SK-N-MC (cell line): Measurements from ENCODE around the gene CACNB2.

Source experiments
- EZH2 ChIP-seq: fragments of 200-600 bp; sonication (generic); IDR thresholded peaks from one replicate; pipeline ENCODE4 v1.6.1; 2017; ENCODE audit warnings: antibody characterized with exemption
- FOXP2 ChIP-seq: optimal IDR thresholded peaks from 2 replicates; pipeline ENCODE3; 2011; ENCODE audit warnings: mild to moderate bottlenecking, moderate library complexity; ENCODE audit not compliant: insufficient read depth; ENCODE audit errors: extremely low read length, control extremely low read depth
- POLR2AphosphoS5 ChIP-seq: IDR thresholded peaks from 2 replicates; pipeline ENCODE4 v1.6.1; 2012; ENCODE audit warnings: mild to moderate bottlenecking, low read depth, low read length, borderline replicate concordance

GRCh38 chr10:18381679-18382078 is 241.5 kb downstream of the CACNB2 start:
- TF ChIP-seq POLR2AphosphoS5 (no peak), EZH2 (no peak), FOXP2 (no peak)
